WERI-Rb-1 (cell line): ENCODE data around the gene ANGEL2.

ENCODE experiments used
- DNase-seq: peaks from one replicate; pipeline ENCODE4 v3.0.0-alpha.2; 2020
- H3K27ac ChIP-seq: fragments of 250-450 bp; sonication (Bioruptor Pico); 2 replicates; pipeline ENCODE4 v1.5.1; 2020; ENCODE audit warnings: mild to moderate bottlenecking, moderate library complexity
- H3K27me3 ChIP-seq: fragments of 250-450 bp; sonication (Bioruptor Pico); 2 replicates; pipeline ENCODE4 v1.5.1; 2021; ENCODE audit warnings: mild to moderate bottlenecking, low read depth, moderate library complexity; ENCODE audit not compliant: insufficient read depth, severe bottlenecking
- H3K36me3 ChIP-seq: fragments of 250-450 bp; sonication (Bioruptor Pico); 2 replicates; pipeline ENCODE4 v1.5.1; 2020; ENCODE audit warnings: mild to moderate bottlenecking, moderate library complexity
- H3K4me3 ChIP-seq: 2 replicates; pipeline ENCODE4 v1.5.1; 2011; ENCODE audit warnings: low read depth, mild to moderate bottlenecking, control low read depth, low read length
- H3K9me3 ChIP-seq: fragments of 250-450 bp; sonication (Bioruptor Pico); 2 replicates; pipeline ENCODE4 v1.5.1; 2021; ENCODE audit warnings: mild to moderate bottlenecking, moderate library complexity; ENCODE audit not compliant: severe bottlenecking
- TF ChIP-seq, protein P1 (sequence below): IDR thresholded peaks from 2 replicates; pipeline ENCODE4 v1.5.1; 2011; ENCODE audit warnings: low read depth, mild to moderate bottlenecking, control low read depth, inconsistent platforms, low read length

The ANGEL2 gene

DNA sequence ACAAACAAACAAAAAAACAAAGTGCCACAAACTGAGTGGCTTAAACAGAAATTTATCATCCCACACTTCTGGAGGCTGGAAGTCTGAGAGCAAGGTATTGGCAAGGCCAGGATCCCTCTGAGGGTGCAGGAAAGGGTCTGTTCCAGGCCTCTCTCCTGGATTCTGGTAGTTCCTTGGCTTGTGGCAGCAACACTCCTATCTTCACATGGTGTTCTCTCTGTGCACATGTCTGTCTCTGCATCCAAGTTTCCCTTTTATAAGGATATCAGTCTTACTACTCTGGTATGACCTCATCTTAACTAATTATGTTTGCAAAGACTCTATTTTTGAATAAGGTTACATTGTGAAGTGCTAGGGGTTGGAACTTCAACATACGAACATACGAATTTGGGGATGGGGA, 70.6 kb downstream of the ANGEL2 start:
- Histone ChIP-seq H3K27ac (no peak overlapping the region), H3K4me3 (no peak overlapping the region), H3K9me3 (peaks cover 6% of the 10 kb centered on the region), H3K27me3 (no peaks in the 10 kb centered on the region), H3K36me3 (no peaks in the 10 kb centered on the region)
- DNase-seq: no peak
- TF ChIP-seq, protein P1, sequence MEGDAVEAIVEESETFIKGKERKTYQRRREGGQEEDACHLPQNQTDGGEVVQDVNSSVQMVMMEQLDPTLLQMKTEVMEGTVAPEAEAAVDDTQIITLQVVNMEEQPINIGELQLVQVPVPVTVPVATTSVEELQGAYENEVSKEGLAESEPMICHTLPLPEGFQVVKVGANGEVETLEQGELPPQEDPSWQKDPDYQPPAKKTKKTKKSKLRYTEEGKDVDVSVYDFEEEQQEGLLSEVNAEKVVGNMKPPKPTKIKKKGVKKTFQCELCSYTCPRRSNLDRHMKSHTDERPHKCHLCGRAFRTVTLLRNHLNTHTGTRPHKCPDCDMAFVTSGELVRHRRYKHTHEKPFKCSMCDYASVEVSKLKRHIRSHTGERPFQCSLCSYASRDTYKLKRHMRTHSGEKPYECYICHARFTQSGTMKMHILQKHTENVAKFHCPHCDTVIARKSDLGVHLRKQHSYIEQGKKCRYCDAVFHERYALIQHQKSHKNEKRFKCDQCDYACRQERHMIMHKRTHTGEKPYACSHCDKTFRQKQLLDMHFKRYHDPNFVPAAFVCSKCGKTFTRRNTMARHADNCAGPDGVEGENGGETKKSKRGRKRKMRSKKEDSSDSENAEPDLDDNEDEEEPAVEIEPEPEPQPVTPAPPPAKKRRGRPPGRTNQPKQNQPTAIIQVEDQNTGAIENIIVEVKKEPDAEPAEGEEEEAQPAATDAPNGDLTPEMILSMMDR: no peak

DNA sequence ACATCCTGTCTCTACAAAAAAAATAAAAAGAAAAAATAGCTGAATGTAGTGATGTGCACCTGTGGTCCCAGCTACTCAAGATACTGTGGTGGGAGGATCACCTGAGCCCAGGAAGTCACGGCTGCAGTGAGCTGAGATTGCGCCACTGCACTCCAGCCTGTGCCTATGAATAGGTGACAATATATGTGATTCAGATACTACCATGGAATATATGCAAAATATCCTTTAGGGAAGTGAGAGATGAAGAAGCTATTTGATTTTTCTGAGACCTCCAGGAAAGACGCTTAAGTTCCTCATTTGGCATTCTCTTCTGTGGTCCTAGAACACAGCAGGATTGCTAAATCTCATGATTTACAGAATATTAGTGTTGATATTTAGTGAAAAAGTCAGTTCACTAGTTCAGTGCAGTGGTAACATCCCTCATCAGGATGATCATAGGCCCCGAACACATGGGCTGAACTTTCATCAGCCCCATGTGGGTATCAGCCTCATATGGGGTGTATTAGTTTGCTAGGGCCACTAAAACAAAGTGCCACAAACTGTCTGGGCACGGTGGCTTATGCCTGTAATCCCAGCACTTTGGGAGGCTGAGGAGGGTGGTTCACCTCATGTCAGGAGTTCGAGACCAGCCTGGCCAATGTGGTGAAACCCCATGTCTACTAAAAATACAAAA, 71.3 kb downstream of the ANGEL2 start:
- H3K9me3 ChIP-seq: peaks cover 6% of the 10 kb centered on the region
- no peak overlapping the region for H3K27ac ChIP-seq

DNA sequence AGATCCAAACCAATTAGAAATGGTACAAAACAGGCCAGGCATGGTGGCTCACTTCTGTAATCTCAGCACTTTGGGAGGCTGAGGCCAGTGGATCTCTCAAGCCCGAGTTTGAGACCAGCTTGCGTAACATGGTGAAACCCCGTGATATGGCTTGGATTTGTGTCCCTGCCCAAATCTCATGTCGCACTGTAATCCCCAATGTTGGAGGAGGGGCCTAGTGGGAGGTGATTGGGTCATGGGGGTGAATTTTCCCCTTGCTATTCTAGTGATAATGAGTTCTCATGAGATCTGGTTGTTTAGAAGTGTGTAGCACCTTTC, 72.3 kb downstream of the ANGEL2 start:
- no peaks in the 10 kb centered on the region for H3K36me3 ChIP-seq

More for the DNA sequence above, 71.3 kb downstream of the ANGEL2 start:
- TF ChIP-seq, protein P1: no peak
- Histone ChIP-seq H3K4me3 (no peak overlapping the region), H3K27me3 (no peaks in the 10 kb centered on the region), H3K36me3 (no peaks in the 10 kb centered on the region)
- no peak for DNase-seq

DNA sequence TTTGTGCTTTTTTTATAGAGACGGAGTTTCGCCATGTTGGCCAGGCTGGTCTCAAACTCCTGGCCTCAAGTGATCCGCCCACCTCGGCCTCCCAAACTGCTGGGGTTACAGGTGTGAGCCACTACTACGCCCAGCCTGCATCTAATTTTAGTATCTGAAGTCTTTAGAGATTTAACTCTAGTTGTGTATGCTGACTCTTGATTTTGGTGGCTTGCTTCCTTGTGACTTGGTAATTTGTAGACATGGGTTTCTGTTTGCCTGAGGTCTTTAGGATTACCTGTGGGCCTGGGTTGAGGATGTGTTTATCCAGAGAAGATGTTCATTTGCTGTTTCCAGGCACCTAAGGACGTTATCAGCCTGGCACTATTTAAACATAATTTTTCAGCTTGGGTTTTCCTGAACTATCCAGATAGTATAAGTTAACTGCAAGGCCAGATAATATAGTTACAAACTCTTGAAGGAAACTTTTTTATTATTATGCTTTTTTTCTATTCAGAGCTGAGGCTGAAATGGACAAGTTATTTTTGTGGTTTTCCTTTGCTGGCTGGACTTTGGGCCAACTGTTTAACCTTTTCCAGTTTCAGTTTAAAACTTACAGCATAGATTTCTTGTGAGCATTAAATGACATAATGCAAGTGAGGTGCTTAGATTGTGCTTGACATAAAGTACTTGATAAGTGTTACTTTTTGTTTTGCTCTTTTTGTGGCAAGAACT, 72.8 kb downstream of the ANGEL2 start:
- no peak for DNase-seq
- Histone ChIP-seq H3K9me3 (peaks cover 6% of the 10 kb centered on the region), H3K27ac (no peak overlapping the region), H3K4me3 (no peak overlapping the region), H3K27me3 (no peaks in the 10 kb centered on the region), H3K36me3 (no peaks in the 10 kb centered on the region)
- TF ChIP-seq, protein P1: no peak

More for the DNA sequence above, 72.3 kb downstream of the ANGEL2 start:
- Histone ChIP-seq H3K4me3 (no peak overlapping the region), H3K27me3 (no peaks in the 10 kb centered on the region), H3K27ac (no peak overlapping the region), H3K9me3 (peaks cover 6% of the 10 kb centered on the region)
- no peak for DNase-seq
- TF ChIP-seq, protein P1: no peak
